HL-60 (cell line): ENCODE measurements around the gene ROR1.

Experiments
- DNase-seq, 2 experiments: peaks; one replicate each; pipeline ENCODE4 v3.0.0-alpha.2; 2010 to 2020; ENCODE audit warnings: low read depth in 1 of 2, low spot score in 1 of 2
- H3K27ac ChIP-seq: fragments of 250-450 bp; sonication (Bioruptor Pico); replicated peaks from 2 replicates; pipeline ENCODE4 v1.5.1; 2020; ENCODE audit warnings: mild to moderate bottlenecking, moderate library complexity
- H3K27me3 ChIP-seq: fragments of 250-450 bp; sonication (Bioruptor Pico); 2 replicates; pipeline ENCODE4 v1.5.1; 2021; ENCODE audit warnings: mild to moderate bottlenecking, moderate library complexity; ENCODE audit not compliant: insufficient read depth, poor library complexity, severe bottlenecking
- H3K4me3 ChIP-seq: replicated peaks from 2 replicates; pipeline ENCODE4 v1.5.1; 2011; ENCODE audit warnings: mild to moderate bottlenecking, control low read depth, low read length; ENCODE audit not compliant: insufficient read depth
- CTCF ChIP-seq: IDR thresholded peaks from one replicate; pipeline ENCODE4 v1.5.1; 2011; ENCODE audit warnings: low read length, control low read depth, inconsistent platforms; ENCODE audit not compliant: insufficient read depth
- GABPA ChIP-seq: IDR thresholded peaks from 2 replicates; pipeline ENCODE4 v1.6.1; 2012; ENCODE audit warnings: low read depth
- POLR2AphosphoS5 ChIP-seq: IDR thresholded peaks from 2 replicates; pipeline ENCODE4 v1.6.1; 2012; ENCODE audit warnings: low read depth
- SPI1 ChIP-seq: IDR thresholded peaks from 2 replicates; pipeline ENCODE4 v1.6.1; 2012; ENCODE audit warnings: low read depth, mild to moderate bottlenecking, borderline replicate concordance
- TF ChIP-seq, protein P1 (sequence below): IDR thresholded peaks from 2 replicates; pipeline ENCODE4 v1.6.1; 2012; ENCODE audit warnings: low read depth; ENCODE audit not compliant: insufficient replicate concordance

Gene ROR1

GRCh38 chr1:64197076-64197475, 423.3 kb downstream of the ROR1 start:
- H3K27ac ChIP-seq, result no peak overlapping the region
- no peaks in the 10 kb centered on the region for H3K27me3 ChIP-seq
- DNase-seq, result no peak
- no peak overlapping the region for H3K4me3 ChIP-seq
- TF ChIP-seq GABPA (no peak), SPI1 (no peak), POLR2AphosphoS5 (no peak), CTCF (no peak)
- TF ChIP-seq, protein P1, sequence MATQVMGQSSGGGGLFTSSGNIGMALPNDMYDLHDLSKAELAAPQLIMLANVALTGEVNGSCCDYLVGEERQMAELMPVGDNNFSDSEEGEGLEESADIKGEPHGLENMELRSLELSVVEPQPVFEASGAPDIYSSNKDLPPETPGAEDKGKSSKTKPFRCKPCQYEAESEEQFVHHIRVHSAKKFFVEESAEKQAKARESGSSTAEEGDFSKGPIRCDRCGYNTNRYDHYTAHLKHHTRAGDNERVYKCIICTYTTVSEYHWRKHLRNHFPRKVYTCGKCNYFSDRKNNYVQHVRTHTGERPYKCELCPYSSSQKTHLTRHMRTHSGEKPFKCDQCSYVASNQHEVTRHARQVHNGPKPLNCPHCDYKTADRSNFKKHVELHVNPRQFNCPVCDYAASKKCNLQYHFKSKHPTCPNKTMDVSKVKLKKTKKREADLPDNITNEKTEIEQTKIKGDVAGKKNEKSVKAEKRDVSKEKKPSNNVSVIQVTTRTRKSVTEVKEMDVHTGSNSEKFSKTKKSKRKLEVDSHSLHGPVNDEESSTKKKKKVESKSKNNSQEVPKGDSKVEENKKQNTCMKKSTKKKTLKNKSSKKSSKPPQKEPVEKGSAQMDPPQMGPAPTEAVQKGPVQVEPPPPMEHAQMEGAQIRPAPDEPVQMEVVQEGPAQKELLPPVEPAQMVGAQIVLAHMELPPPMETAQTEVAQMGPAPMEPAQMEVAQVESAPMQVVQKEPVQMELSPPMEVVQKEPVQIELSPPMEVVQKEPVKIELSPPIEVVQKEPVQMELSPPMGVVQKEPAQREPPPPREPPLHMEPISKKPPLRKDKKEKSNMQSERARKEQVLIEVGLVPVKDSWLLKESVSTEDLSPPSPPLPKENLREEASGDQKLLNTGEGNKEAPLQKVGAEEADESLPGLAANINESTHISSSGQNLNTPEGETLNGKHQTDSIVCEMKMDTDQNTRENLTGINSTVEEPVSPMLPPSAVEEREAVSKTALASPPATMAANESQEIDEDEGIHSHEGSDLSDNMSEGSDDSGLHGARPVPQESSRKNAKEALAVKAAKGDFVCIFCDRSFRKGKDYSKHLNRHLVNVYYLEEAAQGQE, result no peak

GRCh38 chr1:64199154-64199553, 425.3 kb downstream of the ROR1 start:
- no peak for DNase-seq
- H3K4me3 ChIP-seq, result no peak overlapping the region
- TF ChIP-seq CTCF, result no peak
- no peak overlapping the region for H3K27ac ChIP-seq
- no peaks in the 10 kb centered on the region for H3K27me3 ChIP-seq

- H3K27me3 ChIP-seq, result no peaks in the 10 kb centered on the region
- no peak for DNase-seq
- H3K4me3 ChIP-seq, result no peak overlapping the region
- no peak overlapping the region for H3K27ac ChIP-seq
- no peak for TF ChIP-seq GABPA
- TF ChIP-seq POLR2AphosphoS5, result no peak
- TF ChIP-seq CTCF, result no peak
- TF ChIP-seq, protein P1, result no peak
- TF ChIP-seq SPI1, result no peak
Measured at GRCh38 chr1:64200064-64200463, 426.2 kb downstream of the ROR1 start.

DNA sequence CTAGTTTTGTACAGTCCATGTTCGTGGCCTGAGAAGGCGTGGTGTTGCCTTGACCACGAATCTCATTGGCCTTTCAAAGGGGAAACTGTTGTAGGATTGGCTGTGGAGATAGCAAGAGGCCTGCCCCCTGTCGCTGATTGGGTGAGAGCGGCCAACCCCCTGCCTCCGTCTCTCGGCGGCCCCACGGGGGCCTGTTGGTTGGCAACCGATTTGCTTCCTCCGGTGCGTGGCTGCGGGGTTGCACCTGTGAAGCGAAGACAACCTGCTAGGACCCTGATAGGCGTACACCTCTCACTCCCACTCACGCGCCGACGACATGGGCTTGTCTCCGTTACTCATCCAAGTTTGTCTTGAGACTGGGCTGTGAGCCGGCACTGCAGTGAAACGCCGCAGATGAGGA, 429.6 kb downstream of the ROR1 start, which contains the start of gene UBE2U:
UBE2U (plus strand) TSS at position 204 of the 400 bp plus-strand sequence. CDS start 428 bp downstream, outside the sequence.
- TF ChIP-seq SPI1 (no peak), CTCF (no peak), GABPA (no peak), POLR2AphosphoS5 (no peak)
- TF ChIP-seq, protein P1, result no peak
- no peak for DNase-seq

More for the DNA sequence above, 429.6 kb downstream of the ROR1 start, which contains the start of gene UBE2U:
- Histone ChIP-seq H3K27ac (no peak within 1 kb of the TSS), H3K4me3 (no peak within 1 kb of the TSS), H3K27me3 (peaks cover 2% of the 10 kb centered on the region)
